ENCODE data around the gene GRB2.
"Not testable (repeated sequence)": the region's sequence is repeated elsewhere in the genome, so short reads cannot be mapped to it uniquely, and the experiment has no call there.

Gene GRB2

DNA sequence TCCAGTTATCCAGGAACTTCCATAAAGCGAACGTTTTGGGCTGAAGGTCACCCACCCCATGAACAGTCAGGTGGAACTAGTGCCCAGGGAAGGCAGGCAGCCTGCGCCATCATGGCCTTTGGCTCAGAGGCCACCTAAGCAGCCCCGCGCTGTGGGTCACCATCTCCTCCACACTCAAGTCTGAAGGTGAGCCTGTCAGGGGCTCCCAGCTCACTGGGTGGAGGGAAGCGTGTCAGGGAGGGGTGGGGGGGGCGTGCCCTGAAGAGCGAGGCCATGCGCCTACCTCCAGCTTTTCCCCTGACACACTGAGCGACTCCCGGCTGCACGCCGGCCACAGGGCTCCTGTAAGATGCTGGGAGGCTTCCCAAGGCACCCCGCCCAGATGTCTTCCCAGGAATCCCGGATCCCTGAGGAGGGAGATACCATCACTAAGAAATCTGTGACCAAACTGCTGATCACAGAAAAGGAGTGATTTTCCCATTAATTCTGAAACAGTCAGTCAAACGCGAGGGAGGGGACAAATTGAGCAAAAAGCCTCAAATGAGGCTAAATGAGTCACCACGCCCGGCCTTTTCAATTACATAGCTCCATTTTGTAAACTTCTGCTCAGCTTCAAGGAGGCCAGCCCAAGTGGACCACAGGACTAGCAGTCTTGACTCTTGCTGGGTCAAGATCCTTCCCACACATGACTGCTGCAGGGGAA, 89.8 kb downstream of the GRB2 start:
- no peak for DNase-seq

- peak in 1 of 2 experiments; percentile 28 for DNase-seq
Measured at GRCh38 chr17:75313941-75314551, 91.4 kb downstream of the GRB2 start.

DNA sequence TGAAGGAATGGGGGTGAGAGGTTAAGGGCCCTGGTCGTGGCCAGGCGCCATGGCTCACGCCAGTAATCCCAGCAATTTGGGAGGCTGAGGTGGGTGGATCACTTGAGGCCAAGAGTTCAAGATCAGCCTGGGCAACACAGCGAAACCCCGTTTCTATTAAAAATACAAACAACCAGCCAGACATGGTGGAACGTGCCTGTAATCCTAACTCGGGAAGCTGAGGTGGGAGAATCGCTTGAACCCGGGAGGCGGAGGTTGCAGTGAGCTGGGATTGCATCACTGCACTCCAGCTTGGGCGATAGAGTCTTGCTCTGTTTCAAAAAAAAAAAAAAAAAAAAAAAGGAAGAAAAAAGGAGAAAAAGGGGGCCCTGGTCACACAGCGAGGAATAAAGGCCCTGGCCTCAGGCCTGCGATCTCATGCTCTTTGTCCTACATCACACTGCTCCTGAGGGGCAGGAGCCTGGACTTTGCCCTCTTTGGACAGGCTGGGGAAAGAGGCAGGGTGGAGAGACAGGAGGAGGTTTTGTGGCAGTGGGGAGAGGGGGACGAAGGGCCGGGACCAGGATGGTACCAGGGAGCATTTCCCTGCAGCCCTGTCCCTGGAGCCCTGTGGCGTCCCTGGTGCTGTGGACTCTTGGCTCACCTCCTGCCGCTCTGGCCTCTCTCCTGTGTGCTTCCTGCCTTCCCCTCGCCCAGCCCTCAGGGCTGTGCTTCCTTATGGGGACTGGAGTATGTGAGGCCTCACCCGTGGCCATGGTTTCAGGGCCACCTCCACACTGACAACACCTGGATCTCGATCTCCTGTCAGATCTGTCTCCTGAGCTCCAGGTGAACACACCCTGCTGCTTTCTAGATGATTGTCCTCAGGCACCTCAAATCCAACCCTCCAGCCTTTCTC, 96.5 kb downstream of the GRB2 start:
- DNase-seq, result no peak

GRCh38 chr17:75307957-75308731, 97.3 kb downstream of the GRB2 start:
- DNase-seq, result no peak

DNA sequence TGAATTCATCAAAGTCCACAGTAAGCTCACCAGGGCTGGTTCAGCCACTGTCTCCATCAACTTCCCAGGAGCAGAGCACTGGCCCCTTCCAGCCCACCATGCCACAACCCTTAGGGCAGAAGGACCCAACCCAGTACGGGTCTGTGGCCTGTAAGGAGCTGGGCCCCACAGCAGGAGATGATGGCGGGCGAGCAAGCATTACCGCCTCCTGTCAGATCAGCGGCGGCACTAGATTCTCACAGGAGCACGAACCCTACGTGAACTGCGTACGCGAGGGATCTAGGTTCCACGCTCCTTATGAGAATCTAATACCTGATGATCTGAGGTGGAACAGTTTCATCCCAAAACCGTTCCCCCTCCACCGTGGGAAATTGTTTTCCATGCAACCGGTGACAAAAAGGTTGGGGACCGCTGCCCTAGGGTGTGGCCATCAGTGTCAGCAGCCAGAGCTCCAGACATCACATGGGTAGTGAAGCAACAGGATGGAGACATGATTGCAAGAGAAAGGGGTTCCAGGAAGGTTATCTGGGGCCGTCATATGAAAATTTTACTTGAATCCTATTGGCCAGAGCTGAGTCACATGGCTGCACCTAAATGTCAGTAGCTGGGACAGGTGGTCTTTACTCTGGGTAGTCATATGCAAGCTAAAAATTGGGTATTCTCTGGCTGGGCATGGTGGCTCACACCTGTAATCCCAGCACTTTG, 103.8 kb downstream of the GRB2 start:
- no peak for DNase-seq

DNA sequence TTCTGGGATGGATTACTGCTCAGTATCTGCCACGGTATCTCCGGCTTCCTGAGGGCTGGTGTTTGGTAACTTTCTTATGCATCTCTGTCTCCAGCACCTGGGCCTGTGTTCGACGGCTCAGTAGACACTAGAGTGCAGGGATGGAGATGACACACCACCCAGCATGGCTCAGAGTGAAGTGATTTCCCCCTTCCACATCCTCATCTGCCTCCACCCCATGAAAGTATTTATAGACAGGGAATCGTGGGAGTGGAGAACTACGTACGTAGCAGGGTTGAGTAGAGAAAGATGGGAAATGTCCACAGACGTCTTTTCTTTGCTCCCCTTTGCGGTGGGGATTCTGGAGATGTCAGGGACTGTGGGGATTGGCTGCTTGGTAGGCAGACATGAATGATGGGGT, 104.4 kb downstream of the GRB2 start:
- no peak for DNase-seq

- DNase-seq, result no peak
Measured at GRCh38 chr17:75300280-75300679, 105.2 kb downstream of the GRB2 start.

DNA sequence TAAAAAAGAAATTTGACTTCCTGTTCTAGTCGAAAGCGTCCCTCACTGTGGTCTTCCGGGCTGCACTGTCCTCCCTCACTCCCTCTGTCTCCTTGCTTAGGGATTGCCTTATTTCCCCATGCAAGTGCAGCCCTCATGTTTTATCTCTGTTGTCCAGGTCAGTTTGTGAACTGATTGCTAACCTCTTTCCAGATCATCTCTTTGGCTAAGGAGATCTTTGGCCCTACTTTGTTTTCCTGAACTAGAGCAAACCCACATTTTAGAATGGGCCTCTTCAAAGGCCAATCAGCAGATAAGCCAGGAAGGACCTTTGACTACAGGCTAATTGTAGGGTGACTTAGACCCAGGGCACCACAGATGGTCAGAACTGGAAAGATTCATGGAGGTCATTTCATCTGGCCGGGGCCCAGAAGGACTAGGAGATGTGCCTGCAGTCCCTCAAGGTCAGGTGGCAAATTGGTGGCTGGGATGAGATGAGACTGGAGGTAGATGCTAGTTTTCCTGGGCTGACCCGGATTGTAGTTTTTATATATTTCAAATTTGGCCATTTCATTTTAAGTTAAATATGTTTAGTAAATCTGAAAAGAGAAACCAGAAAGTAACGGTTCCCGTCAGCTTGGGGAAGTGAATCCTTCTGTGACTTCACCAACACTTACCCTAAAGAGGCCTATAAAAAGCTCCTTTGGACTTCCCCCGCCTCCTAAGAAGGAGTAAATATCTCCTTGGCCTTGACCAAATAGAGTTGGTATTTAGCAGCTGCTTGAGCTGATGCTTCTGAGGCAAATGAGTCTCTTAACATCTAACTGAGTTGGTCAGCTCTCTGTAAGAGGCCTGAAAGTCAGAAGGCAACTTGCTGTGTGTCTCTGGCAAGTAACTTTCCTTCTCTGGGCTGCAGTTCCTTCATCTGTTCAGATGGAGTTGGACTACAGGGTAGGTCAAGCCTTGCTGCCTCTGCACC, 110.0 kb downstream of the GRB2 start:
- no peak for DNase-seq

DNA sequence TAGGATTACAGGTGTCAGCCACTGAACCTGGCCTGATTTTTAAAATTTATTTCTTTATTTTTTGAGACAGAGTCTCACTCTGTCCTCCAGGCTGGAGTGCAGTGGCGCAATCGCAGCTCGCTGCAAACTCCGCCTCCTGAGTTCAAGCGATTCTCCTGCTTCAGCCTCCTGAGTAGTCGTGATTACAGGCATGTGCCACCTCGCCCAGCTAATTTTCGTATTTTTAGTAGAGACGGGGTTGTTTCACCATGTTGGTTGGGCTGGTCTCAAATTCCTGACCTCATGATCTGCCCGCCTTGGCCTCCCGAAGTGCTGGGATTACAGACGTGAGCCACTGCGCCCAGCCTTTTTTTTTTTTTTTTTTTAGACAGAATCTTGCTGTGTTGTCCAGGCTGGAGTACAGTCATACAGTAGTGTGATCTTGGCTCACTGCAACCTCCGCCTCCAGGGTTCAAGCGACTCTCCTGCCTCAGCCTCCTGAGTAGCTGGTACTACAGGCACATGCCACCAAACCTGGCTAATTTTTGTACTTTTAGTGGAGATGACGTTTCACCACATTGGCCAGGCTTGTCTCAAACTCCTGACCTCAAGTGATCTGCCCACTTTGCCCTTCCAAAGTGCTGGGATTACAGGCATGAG, 112.5 kb downstream of the GRB2 start:
- DNase-seq, result not testable (repeated sequence)

GRCh38 chr17:75289832-75290337, 115.6 kb downstream of the GRB2 start:
- DNase-seq, result peak; percentile 64 to 74

- peak; percentile 100 for DNase-seq
Measured at GRCh38 chr17:75289115-75289831, 116.2 kb downstream of the GRB2 start, which contains the start of gene SLC25A19. Gene SLC25A19, minus strand, starts transcription at chr17:75289433. Its CDS starts 2,669 bp downstream, at chr17:75286764.

DNA sequence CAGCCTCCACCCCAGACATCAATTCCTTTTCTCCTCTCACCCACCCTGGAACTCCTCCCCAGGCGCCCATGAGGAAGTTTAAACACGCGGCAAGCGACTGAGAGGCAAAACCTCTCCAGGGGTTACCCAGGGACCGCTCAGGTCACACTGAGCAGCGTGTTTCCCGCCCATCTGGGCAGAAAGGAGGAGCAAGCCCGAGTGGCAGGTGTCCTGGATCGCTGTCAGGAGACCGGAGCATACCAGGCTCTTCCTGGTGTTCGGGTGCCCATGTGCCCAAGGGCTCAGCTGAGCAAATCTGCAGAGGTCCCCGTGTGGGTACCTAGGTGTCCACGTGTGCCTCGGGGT, 116.7 kb downstream of the GRB2 start:
- peak; percentile 92 for DNase-seq

DNA sequence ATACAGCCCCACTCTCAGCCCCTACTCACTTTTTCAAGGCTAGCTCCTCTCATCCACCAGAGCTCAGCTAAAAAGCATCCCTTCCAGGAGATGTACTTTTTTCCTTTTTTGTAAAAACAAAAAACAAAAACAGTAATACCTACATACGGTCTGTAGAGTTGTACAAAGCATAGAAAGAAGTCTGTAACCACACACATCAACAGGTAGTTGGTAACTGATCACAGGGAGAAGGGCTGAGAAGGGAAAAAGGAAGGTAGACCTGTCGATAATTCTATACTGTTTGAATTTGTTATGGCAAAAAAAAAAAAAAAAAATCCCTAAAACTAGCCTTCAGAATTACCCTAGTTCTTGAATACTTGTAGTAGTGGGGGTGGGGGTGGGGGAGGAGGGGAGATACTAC, 117.1 kb downstream of the GRB2 start:
- no peak for DNase-seq

GRCh38 chr17:75287221-75287620, 118.3 kb downstream of the GRB2 start:
- no peak for DNase-seq

DNA sequence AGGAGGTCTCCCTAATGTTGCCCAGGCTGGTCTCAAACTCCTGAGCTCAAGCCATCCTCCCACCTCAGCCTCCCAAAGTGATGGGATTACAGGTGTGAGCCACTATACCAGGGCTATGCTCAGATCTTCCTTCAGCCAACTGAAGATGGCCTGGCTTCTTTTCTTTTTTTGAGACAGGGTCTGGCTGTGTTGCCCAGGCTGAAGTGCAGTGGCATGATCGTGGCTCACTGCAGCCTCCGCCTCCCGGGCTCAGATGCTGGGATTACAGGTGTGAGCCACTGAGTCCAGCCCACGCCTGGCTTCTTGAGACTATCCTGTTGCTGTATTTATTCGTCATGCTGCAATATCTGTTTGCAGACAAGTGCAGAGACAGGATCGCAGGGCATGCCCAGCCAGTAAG, 120.4 kb downstream of the GRB2 start:
- DNase-seq, result no peak

- DNase-seq, result not testable (repeated sequence)
Measured at GRCh38 chr17:75280189-75280588, 125.3 kb downstream of the GRB2 start.

GRCh38 chr17:75277664-75278071, 127.8 kb downstream of the GRB2 start:
- DNase-seq, result no peak

DNA sequence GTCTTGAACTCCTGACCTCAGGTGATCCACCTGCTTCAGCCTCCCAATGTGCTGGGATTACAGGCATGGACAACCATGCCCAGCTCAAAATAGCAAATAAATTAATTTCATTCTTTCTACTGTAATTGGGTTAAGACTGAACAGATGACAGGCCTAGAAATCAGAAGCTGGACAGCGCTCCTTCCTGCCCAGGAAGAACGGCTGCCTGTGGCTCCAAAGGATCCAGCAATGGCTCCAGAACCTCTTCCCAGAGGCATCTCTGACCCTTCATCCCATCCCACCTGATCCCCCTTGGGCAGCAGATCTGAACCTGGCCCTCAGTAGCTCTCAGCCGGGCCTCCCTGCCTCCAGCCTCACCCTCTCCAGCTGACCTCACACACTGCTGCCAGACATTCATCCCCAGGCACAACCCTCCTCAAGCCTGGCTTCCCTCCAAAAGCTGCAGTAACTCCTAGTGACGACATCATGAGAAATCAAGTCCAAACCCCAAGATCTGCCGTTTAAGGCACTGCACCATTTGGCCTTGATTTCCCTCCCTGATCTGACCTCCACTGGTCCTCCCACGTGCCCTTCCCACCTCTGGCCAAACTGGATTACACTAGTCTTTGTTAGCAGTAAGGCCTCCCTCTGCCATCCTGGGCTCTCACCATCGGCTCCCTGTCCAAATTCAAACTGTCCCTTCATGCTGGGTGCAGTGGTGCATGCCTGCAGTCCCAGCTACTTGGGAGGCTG, 131.3 kb downstream of the GRB2 start:
- no peak for DNase-seq

DNA sequence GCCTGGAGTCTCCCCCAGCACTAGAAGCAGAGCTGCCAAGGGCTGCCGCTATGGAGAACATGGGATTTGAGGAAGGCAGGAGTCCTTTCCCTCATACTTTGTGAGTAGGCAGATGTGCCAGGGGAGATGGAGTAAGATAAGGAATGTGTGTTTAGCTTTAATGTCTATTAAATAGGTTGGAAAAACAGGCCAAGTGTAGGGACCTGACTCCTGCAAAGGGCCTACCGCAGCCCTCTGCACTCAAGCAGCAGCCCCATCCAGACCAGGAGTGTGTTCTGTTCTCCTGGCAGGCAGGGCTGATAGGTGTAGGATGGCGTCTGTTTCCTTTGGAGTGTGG, 132.7 kb downstream of the GRB2 start:
- no peak for DNase-seq
